ENCODE data around the gene AGXT.

Gene AGXT

GRCh38 chr2:240916571-240917008 is 48.0 kb downstream of the AGXT start:
- DNase-seq, result no peak

- DNase-seq, result no peak
These were observed 48.5 kb downstream of the AGXT start for GRCh38 chr2:240917009-240917683.

GRCh38 chr2:240917684-240918257 is 49.1 kb downstream of the AGXT start:
- no peak for DNase-seq

- no peak for DNase-seq
These were observed 49.9 kb downstream of the AGXT start for GRCh38 chr2:240918258-240919091.

GRCh38 chr2:240919161-240919781 is 50.6 kb downstream of the AGXT start:
- no peak for DNase-seq

GRCh38 chr2:240919786-240920782 is 51.5 kb downstream of the AGXT start:
- DNase-seq, result no peak

GRCh38 chr2:240920783-240921231 is 52.2 kb downstream of the AGXT start:
- peak in 1 of 2 donors; percentile 0 for DNase-seq

GRCh38 chr2:240921311-240921994 is 52.8 kb downstream of the AGXT start:
- peak in 1 of 2 donors; percentile 0 for DNase-seq

GRCh38 chr2:240921995-240922244 is 53.3 kb downstream of the AGXT start:
- peak in 1 of 2 donors; percentile 0 for DNase-seq

GRCh38 chr2:240922245-240922981 is 53.8 kb downstream of the AGXT start:
- peak in 1 of 2 donors; percentile 0 for DNase-seq

- DNase-seq, result peak in 1 of 2 donors; percentile 0
These were observed 54.4 kb downstream of the AGXT start for GRCh38 chr2:240922982-240923537.

GRCh38 chr2:240925191-240925567 is 56.6 kb downstream of the AGXT start:
- DNase-seq, result peak in 1 of 2 donors; percentile 0

- DNase-seq, result peak in 1 of 2 donors; percentile 0
These were observed 57.2 kb downstream of the AGXT start for GRCh38 chr2:240925568-240926515.

- DNase-seq, result peak in 1 of 2 donors; percentile 0
These were observed 58.1 kb downstream of the AGXT start for GRCh38 chr2:240926516-240927389.

GRCh38 chr2:240927390-240927781 is 58.8 kb downstream of the AGXT start:
- DNase-seq, result no peak

GRCh38 chr2:240928476-240929363 is 60.1 kb downstream of the AGXT start:
- DNase-seq, result peak in 1 of 2 donors; percentile 0

All from activated CD4-positive, alpha-beta T cell treated with anti-CD3 and anti-CD28 coated beads for 4 hours (primary cell).